ENCODE results near the gene PPP1R15B. TPM values are rescaled to one million over a fixed set of nuclear protein-coding genes. Genes with fewer than 3 reads are reported as not detected.
A peak's percentile ranks its signal among the peaks of the same experiment; 100 is the strongest.

PPP1R15B gene
- total and polyA plus RNA-seq, 2 donors from 2014 or later, result 12.3 to 41.6 TPM

GRCh38 chr1:204361781-204362180, 49.8 kb downstream of the PPP1R15B start:
- no peak for TF ChIP-seq CTCF (IDR thresholded peaks at IDR 0.05; ENCODE audit: borderline replicate concordance, extremely low read depth, insufficient read depth)
- Histone ChIP-seq H3K9ac (ENCODE audit: low read length in 3 of 3) (no peak overlapping the region), H3K9me3 (ENCODE audit: control insufficient read depth in 2 of 3, insufficient read depth in 1 of 3, low read length in 3 of 3) (no peaks in the 10 kb centered on the region), H3K4me3 (ENCODE audit: low read length in 3 of 3) (no peak overlapping the region), H3K27me3 (ENCODE audit: control insufficient read depth, insufficient read depth, low read length) (no peaks in the 10 kb centered on the region), H3K36me3 (ENCODE audit: control insufficient read depth in 2 of 3, insufficient read depth in 3 of 3, low read length in 3 of 3) (peaks cover 0 to 3% (median 0%) of the 10 kb centered on the region in 3 donors), H3K4me1 (ENCODE audit: control insufficient read depth in 2 of 3, insufficient read depth in 2 of 3, low read depth in 1 of 3, low read length in 3 of 3) (peaks cover 0 to 11% (median 8%) of the 10 kb centered on the region in 3 donors), H3K27ac (ENCODE audit: low read depth in 2 of 2, low read length in 2 of 2) (no peak overlapping the region)
- FAIRE-seq (no peak), DNase-seq (no peak)
- intact Hi-C loops (cut with DNase I), result loop anchor here (10.0 kb wide), 2 partner anchors 147 to 197 kb away; partner anchors contain the start of genes GOLT1A and REN

- DNase-seq, result no peak
Observed at GRCh38 chr1:204361341-204361771, 50.3 kb downstream of the PPP1R15B start.

GRCh38 chr1:204360314-204360713, 51.3 kb downstream of the PPP1R15B start:
- H3K36me3 ChIP-seq (ENCODE audit: control insufficient read depth in 2 of 3, insufficient read depth in 3 of 3, low read length in 3 of 3), result no peaks in the 10 kb centered on the region
- H3K4me3 ChIP-seq (ENCODE audit: low read length in 3 of 3), result no peak overlapping the region
- DNase-seq, result no peak
- intact Hi-C loops (cut with DNase I), result loop anchor here (10.0 kb wide), 2 partner anchors 146 to 196 kb away; partner anchors contain the start of genes GOLT1A and REN
- H3K9ac ChIP-seq (ENCODE audit: low read length in 3 of 3), result no peak overlapping the region
- no peaks in the 10 kb centered on the region for H3K27me3 ChIP-seq (ENCODE audit: control insufficient read depth, insufficient read depth, low read length)
- TF ChIP-seq CTCF (IDR thresholded peaks at IDR 0.05; ENCODE audit: borderline replicate concordance, extremely low read depth, insufficient read depth), result no peak
- H3K9me3 ChIP-seq (ENCODE audit: control insufficient read depth in 2 of 3, insufficient read depth in 1 of 3, low read length in 3 of 3), result no peaks in the 10 kb centered on the region
- H3K4me1 ChIP-seq (ENCODE audit: control insufficient read depth in 2 of 3, insufficient read depth in 2 of 3, low read depth in 1 of 3, low read length in 3 of 3), result peaks cover 0 to 11% (median 8%) of the 10 kb centered on the region in 3 donors
- no peak for FAIRE-seq
- peak overlapping the region in 1 of 2 donors; percentile 9 for H3K27ac ChIP-seq (ENCODE audit: low read depth in 2 of 2, low read length in 2 of 2)

More at GRCh38 chr1:204361341-204361771, 50.3 kb downstream of the PPP1R15B start:
- H3K9me3 ChIP-seq (ENCODE audit: control insufficient read depth in 2 of 3, insufficient read depth in 1 of 3, low read length in 3 of 3), result no peaks in the 10 kb centered on the region
- H3K4me1 ChIP-seq (ENCODE audit: control insufficient read depth in 2 of 3, insufficient read depth in 2 of 3, low read depth in 1 of 3, low read length in 3 of 3), result peaks cover 0 to 11% (median 8%) of the 10 kb centered on the region in 3 donors
- H3K9ac ChIP-seq (ENCODE audit: low read length in 3 of 3), result no peak overlapping the region
- H3K4me3 ChIP-seq (ENCODE audit: low read length in 3 of 3), result no peak overlapping the region
- H3K36me3 ChIP-seq (ENCODE audit: control insufficient read depth in 2 of 3, insufficient read depth in 3 of 3, low read length in 3 of 3), result peaks cover 0 to 3% (median 0%) of the 10 kb centered on the region in 3 donors
- H3K27ac ChIP-seq (ENCODE audit: low read depth in 2 of 2, low read length in 2 of 2), result no peak overlapping the region
- no peaks in the 10 kb centered on the region for H3K27me3 ChIP-seq (ENCODE audit: control insufficient read depth, insufficient read depth, low read length)
- FAIRE-seq, result no peak
- intact Hi-C loops (cut with DNase I), result loop anchor here (10.0 kb wide), 2 partner anchors 147 to 197 kb away; partner anchors contain the start of genes GOLT1A and REN
- no peak for TF ChIP-seq CTCF (IDR thresholded peaks at IDR 0.05; ENCODE audit: borderline replicate concordance, extremely low read depth, insufficient read depth)

Data from kidney (tissue), 14 donors.